OCI-LY7 (cell line): ENCODE results near the gene GRID1. TPM values are rescaled to one million over a fixed set of nuclear protein-coding genes. Genes with fewer than 3 reads are reported as not detected.

Experiments used
- BruUV-seq: library from RNA; stranded (reverse); fragments of 400-500 nt; replicated peaks from 2 replicates; lab custom pipeline; 2021; lab: Mats Ljungman, UMichigan
- CTCF ChIA-PET: fragments of 300-600 bp; sonication (Branson Sonifier 250); formaldehyde crosslinking; loops from one replicate; lab custom pipeline; 2022; ENCODE audit warnings: antibody characterized with exemption; ENCODE audit not compliant: unreplicated experiment; lab: Charles Lee
- POLR2A ChIA-PET: fragments of 300-600 bp; sonication (Branson Sonifier 250); formaldehyde crosslinking; loops from one replicate; lab custom pipeline; 2022; ENCODE audit warnings: antibody characterized with exemption; lab: Charles Lee
- DNase-seq: peaks from one replicate; pipeline ENCODE4 v3.0.0-alpha.2; 2015; ENCODE audit warnings: low spot score
- H2AFZ ChIP-seq: fragments of 200-600 bp; sonication (generic), shearing (Covaris generic); 2 replicates; pipeline ENCODE4 v1.6.1; 2014; ENCODE audit warnings: mild to moderate bottlenecking, antibody characterized with exemption, low read length, moderate library complexity
- H3K27ac ChIP-seq: fragments of 200-600 bp; sonication (generic); 2 replicates; pipeline ENCODE4 v1.5.1; 2014; ENCODE audit warnings: mixed run types, low read depth, mild to moderate bottlenecking, moderate library complexity, low read length, inconsistent platforms; ENCODE audit not compliant: poor library complexity, severe bottlenecking
- H3K36me3 ChIP-seq: fragments of 200-600 bp; sonication (generic); 2 replicates; pipeline ENCODE4 v1.6.1; 2014; ENCODE audit warnings: mild to moderate bottlenecking, antibody characterized with exemption, low read length, moderate library complexity, mixed read lengths; ENCODE audit not compliant: insufficient read depth
- H3K4me1 ChIP-seq: fragments of 200-600 bp; sonication (generic); 2 replicates; pipeline ENCODE4 v1.5.1; 2014; ENCODE audit warnings: mild to moderate bottlenecking, low read length; ENCODE audit not compliant: insufficient read depth, poor library complexity, severe bottlenecking
- H3K4me2 ChIP-seq: fragments of 200-600 bp; sonication (generic); 2 replicates; pipeline ENCODE4 v1.6.1; 2014; ENCODE audit warnings: mild to moderate bottlenecking, low read length
- H3K4me3 ChIP-seq: fragments of 200-600 bp; sonication (generic); 2 replicates; pipeline ENCODE4 v1.5.1; 2014; ENCODE audit warnings: mild to moderate bottlenecking, low read depth, low read length; ENCODE audit not compliant: poor library complexity, severe bottlenecking
- H3K79me2 ChIP-seq: fragments of 200-600 bp; sonication (generic); 2 replicates; pipeline ENCODE4 v1.6.1; 2016; ENCODE audit warnings: low read depth, mild to moderate bottlenecking, low read length, moderate library complexity, mixed read lengths; ENCODE audit not compliant: insufficient read depth
- H3K9me2 ChIP-seq: fragments of 200-600 bp; sonication (generic); 2 replicates; pipeline ENCODE4 v1.6.1; 2016; ENCODE audit warnings: mild to moderate bottlenecking, low read length, mixed read lengths; ENCODE audit not compliant: insufficient read depth
- H3K9me3 ChIP-seq: fragments of 200-600 bp; sonication (generic); 2 replicates; pipeline ENCODE4 v1.6.1; 2014; ENCODE audit warnings: mild to moderate bottlenecking, mixed run types, low read length, mixed read lengths
- H4K20me1 ChIP-seq: fragments of 200-600 bp; sonication (generic); 2 replicates; pipeline ENCODE4 v1.6.1; 2014; ENCODE audit warnings: mild to moderate bottlenecking, antibody characterized with exemption, low read length, moderate library complexity, mixed read lengths; ENCODE audit not compliant: insufficient read depth
- CTCF ChIP-seq: fragments of 200-600 bp; sonication (generic); conservative IDR thresholded peaks from 2 replicates; pipeline ENCODE4 v1.5.1; 2014; ENCODE audit warnings: mild to moderate bottlenecking, antibody characterized with exemption, low read length, moderate library complexity, mixed read lengths
- EZH2phosphoT487 ChIP-seq: fragments of 200-600 bp; sonication (generic); IDR thresholded peaks from 2 replicates; pipeline ENCODE4 v1.6.1; 2018; ENCODE audit warnings: low read depth, borderline replicate concordance, mild to moderate bottlenecking, mixed run types, antibody characterized with exemption, low read length, moderate library complexity, mixed read lengths
- intact Hi-C: fragments of 100-400 bp; cut with micrococcal nuclease; formaldehyde crosslinking; loops from one replicate; pipeline ENCODE4 v1.10.0; 2022; ENCODE audit not compliant: unreplicated experiment
- total RNA-seq, 2 experiments: library from RNA; depleted of rRNA in 1 of 2; stranded (reverse); fragments of >200 nt in 1 of 2; shearing (Covaris generic) in 1 of 2; gene quantifications; 2 replicates each; pipeline ENCODE4 v1.2.3, GENCODE V29; 2014 to 2022

Gene GRID1
- total RNA-seq, 2 experiments from 2014 or later = 1.6 to 3.7 TPM

- Histone ChIP-seq H3K9me2 (no peaks in the 10 kb centered on the region), H2AFZ (no peak overlapping the region), H3K4me2 (no peak overlapping the region), H3K4me1 (peaks cover 19% of the 10 kb centered on the region), H4K20me1 (no peaks in the 10 kb centered on the region), H3K79me2 (no peaks in the 10 kb centered on the region), H3K9me3 (no peaks in the 10 kb centered on the region), H3K27ac (no peak overlapping the region), H3K36me3 (no peaks in the 10 kb centered on the region), H3K4me3 (no peak overlapping the region)
- CTCF ChIA-PET = no interaction called here
- DNase-seq = no peak
- intact Hi-C loops = no loop called here
- POLR2A ChIA-PET = no interaction called here
- TF ChIP-seq EZH2phosphoT487 (no peak), CTCF (no peak)
- BruUV-seq = no TSS peak
These were observed 197.5 kb downstream of the GRID1 start for GRCh38 chr10:86169066-86169465.

GRCh38 chr10:86168256-86168655 is 198.3 kb downstream of the GRID1 start:
- intact Hi-C loops = no loop called here
- Histone ChIP-seq H3K4me2 (no peak overlapping the region), H4K20me1 (no peaks in the 10 kb centered on the region), H3K4me1 (peaks cover 19% of the 10 kb centered on the region), H3K79me2 (no peaks in the 10 kb centered on the region), H3K9me2 (no peaks in the 10 kb centered on the region), H3K36me3 (no peaks in the 10 kb centered on the region), H3K4me3 (no peak overlapping the region), H3K27ac (no peak overlapping the region), H2AFZ (no peak overlapping the region), H3K9me3 (no peaks in the 10 kb centered on the region)
- BruUV-seq = no TSS peak
- ChIA-PET CTCF (no interaction called here), POLR2A (no interaction called here)
- TF ChIP-seq CTCF = no peak
- no peak for DNase-seq

GRCh38 chr10:86167762-86168128 is 198.8 kb downstream of the GRID1 start:
- Histone ChIP-seq H3K27ac (no peak overlapping the region), H2AFZ (no peak overlapping the region), H3K4me2 (no peak overlapping the region), H3K4me3 (no peak overlapping the region), H3K36me3 (no peaks in the 10 kb centered on the region), H3K9me3 (no peaks in the 10 kb centered on the region), H3K79me2 (no peaks in the 10 kb centered on the region), H3K4me1 (peaks cover 19% of the 10 kb centered on the region), H4K20me1 (no peaks in the 10 kb centered on the region), H3K9me2 (no peaks in the 10 kb centered on the region)
- no TSS peak for BruUV-seq
- ChIA-PET POLR2A (no interaction called here), CTCF (no interaction called here)
- DNase-seq = no peak
- intact Hi-C loops = no loop called here
- TF ChIP-seq EZH2phosphoT487 = no peak
- no peak for TF ChIP-seq CTCF
